ENCODE results near the gene EVC2. TPM values are rescaled to one million over a fixed set of nuclear protein-coding genes. Genes with fewer than 3 reads are reported as not detected.

EVC2 gene
- total and polyA plus RNA-seq, 10 of the 15 experiments (the other 5 are each of a cell fraction or from before 2014, with no cell fraction given), result 0.34 to 10.4 (median 5.6) TPM

DNA sequence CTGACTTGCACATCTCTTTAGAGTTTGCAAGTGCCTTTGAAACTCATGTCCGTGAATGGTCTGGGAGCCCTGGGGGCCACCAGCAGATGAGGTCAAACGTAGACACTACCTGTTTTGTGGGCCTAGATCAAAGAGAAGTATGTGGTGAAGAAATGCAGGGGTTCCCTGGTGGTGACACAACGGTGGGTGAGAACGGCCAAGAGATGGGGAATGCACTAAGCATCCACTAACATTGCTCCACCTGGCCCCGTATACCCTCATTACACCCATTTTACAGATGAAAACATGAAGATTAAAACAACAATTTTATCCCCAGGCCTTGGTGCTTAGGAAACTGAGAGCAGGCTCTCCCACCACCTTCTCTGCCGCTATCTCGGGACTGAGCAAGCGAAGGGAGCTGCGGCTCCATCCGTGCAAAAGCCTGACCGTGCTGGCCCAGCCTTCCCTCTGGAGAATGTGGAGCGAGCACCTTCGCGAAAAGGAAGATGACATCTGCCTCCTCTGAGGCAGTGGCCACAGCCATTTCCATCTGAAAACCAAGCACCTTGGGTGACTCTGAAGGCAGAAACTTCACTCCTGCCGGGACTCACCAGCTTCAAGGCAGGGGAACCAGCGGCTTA, 91.9 kb downstream of the EVC2 start:
- ChIA-PET POLR2A (no interaction called here), RAD21 (ENCODE audit: unreplicated experiment) (no interaction called here), CTCF (no interaction called here), SMC1A (ENCODE audit: uncharacterized antibody, unreplicated experiment) (no interaction called here)
- 51% methylated on average over 16 of the region's 16 CpGs for WGBS (ENCODE audit: insufficient coverage, insufficient replicate concordance, low lambda C conversion rate, missing lambda C conversion rate)
- no peak for ATAC-seq
- H3K9ac ChIP-seq (ENCODE audit: control insufficient read depth, insufficient read depth, low read length), result no peak overlapping the region
- intact Hi-C loops (cut with micrococcal nuclease; ENCODE audit: unreplicated experiment), result no loop called here
- no peak overlapping the region for H2AFZ ChIP-seq (ENCODE audit: control insufficient read depth, low read depth, low read length)
- in situ Hi-C loops (cut with MboI), result no loop called here
- no peak overlapping the region for H3K27ac ChIP-seq (ENCODE audit: control insufficient read depth, insufficient read depth)
- H3K79me2 ChIP-seq (ENCODE audit: control insufficient read depth, insufficient read depth, low read length), result no peaks in the 10 kb centered on the region
- no peaks in the 10 kb centered on the region for H3K9me3 ChIP-seq (replicated peaks; ENCODE audit: control insufficient read depth, insufficient read depth, low read length)
- H3K4me2 ChIP-seq (ENCODE audit: control insufficient read depth, insufficient read depth), result no peak overlapping the region
- no peaks in the 10 kb centered on the region for H3K27me3 ChIP-seq (replicated peaks in 1 of 2; ENCODE audit: control insufficient read depth in 2 of 2, insufficient read depth in 2 of 2, low read length in 1 of 2)
- no peaks in the 10 kb centered on the region for H4K20me1 ChIP-seq (ENCODE audit: control insufficient read depth, insufficient read depth)
- no peak overlapping the region for H3K4me3 ChIP-seq
- no peak for FAIRE-seq
- no TSS peak for BruUV-seq (replicated peaks)
- no peak for DNase-seq (ENCODE audit: low read depth, low spot score)
- H3K36me3 ChIP-seq (ENCODE audit: control insufficient read depth in 2 of 2, insufficient read depth in 2 of 2, low read length in 1 of 2), result no peaks in the 10 kb centered on the region; a peak in 1 of 4 replicates
- no peaks in the 10 kb centered on the region for H3K4me1 ChIP-seq (ENCODE audit: control insufficient read depth, insufficient read depth, low read length)
- no peak for TF ChIP-seq MXI1 (IDR thresholded peaks at IDR 0.05; ENCODE audit: low read depth, low read length)
- TF ChIP-seq NR2F1 (conservative IDR thresholded peaks at IDR 0.05), result no peak
- no peak for TF ChIP-seq ZNF384 (IDR thresholded peaks at IDR 0.05; ENCODE audit: borderline replicate concordance, low read depth, low read length)
- no peak for TF ChIP-seq NRF1 (conservative IDR thresholded peaks at IDR 0.05; ENCODE audit: low read depth, low read length)
- TF ChIP-seq, protein P1, sequence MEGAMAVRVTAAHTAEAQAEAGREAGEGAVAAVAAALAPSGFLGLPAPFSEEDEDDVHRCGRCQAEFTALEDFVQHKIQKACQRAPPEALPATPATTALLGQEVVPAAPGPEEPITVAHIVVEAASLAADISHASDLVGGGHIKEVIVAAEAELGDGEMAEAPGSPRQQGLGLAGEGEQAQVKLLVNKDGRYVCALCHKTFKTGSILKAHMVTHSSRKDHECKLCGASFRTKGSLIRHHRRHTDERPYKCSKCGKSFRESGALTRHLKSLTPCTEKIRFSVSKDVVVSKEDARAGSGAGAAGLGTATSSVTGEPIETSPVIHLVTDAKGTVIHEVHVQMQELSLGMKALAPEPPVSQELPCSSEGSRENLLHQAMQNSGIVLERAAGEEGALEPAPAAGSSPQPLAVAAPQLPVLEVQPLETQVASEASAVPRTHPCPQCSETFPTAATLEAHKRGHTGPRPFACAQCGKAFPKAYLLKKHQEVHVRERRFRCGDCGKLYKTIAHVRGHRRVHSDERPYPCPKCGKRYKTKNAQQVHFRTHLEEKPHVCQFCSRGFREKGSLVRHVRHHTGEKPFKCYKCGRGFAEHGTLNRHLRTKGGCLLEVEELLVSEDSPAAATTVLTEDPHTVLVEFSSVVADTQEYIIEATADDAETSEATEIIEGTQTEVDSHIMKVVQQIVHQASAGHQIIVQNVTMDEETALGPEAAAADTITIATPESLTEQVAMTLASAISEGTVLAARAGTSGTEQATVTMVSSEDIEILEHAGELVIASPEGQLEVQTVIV (IDR thresholded peaks at IDR 0.05; ENCODE audit: borderline replicate concordance, partially characterized antibody), result no peak
- TF ChIP-seq, protein P2, sequence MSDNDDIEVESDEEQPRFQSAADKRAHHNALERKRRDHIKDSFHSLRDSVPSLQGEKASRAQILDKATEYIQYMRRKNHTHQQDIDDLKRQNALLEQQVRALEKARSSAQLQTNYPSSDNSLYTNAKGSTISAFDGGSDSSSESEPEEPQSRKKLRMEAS (IDR thresholded peaks at IDR 0.05; ENCODE audit: low read depth, low read length), result no peak
- no peak for TF ChIP-seq ESRRA (IDR thresholded peaks at IDR 0.05; ENCODE audit: low read length)
- TF ChIP-seq POLR2AphosphoS2 (IDR thresholded peaks at IDR 0.05; ENCODE audit: low read depth, low read length), result no peak
- no peak for TF ChIP-seq JUND (IDR thresholded peaks at IDR 0.05; ENCODE audit: low read depth, low read length)
- no peak for TF ChIP-seq BMI1 (IDR thresholded peaks at IDR 0.05; ENCODE audit: borderline replicate concordance)
- TF ChIP-seq, protein P3, sequence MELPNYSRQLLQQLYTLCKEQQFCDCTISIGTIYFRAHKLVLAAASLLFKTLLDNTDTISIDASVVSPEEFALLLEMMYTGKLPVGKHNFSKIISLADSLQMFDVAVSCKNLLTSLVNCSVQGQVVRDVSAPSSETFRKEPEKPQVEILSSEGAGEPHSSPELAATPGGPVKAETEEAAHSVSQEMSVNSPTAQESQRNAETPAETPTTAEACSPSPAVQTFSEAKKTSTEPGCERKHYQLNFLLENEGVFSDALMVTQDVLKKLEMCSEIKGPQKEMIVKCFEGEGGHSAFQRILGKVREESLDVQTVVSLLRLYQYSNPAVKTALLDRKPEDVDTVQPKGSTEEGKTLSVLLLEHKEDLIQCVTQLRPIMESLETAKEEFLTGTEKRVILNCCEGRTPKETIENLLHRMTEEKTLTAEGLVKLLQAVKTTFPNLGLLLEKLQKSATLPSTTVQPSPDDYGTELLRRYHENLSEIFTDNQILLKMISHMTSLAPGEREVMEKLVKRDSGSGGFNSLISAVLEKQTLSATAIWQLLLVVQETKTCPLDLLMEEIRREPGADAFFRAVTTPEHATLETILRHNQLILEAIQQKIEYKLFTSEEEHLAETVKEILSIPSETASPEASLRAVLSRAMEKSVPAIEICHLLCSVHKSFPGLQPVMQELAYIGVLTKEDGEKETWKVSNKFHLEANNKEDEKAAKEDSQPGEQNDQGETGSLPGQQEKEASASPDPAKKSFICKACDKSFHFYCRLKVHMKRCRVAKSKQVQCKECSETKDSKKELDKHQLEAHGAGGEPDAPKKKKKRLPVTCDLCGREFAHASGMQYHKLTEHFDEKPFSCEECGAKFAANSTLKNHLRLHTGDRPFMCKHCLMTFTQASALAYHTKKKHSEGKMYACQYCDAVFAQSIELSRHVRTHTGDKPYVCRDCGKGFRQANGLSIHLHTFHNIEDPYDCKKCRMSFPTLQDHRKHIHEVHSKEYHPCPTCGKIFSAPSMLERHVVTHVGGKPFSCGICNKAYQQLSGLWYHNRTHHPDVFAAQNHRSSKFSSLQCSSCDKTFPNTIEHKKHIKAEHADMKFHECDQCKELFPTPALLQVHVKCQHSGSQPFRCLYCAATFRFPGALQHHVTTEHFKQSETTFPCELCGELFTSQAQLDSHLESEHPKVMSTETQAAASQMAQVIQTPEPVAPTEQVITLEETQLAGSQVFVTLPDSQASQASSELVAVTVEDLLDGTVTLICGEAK (IDR thresholded peaks at IDR 0.05; ENCODE audit: borderline replicate concordance), result no peak
- TF ChIP-seq ZBED1 (IDR thresholded peaks at IDR 0.05; ENCODE audit: borderline replicate concordance), result no peak
- TF ChIP-seq POU2F2 (IDR thresholded peaks at IDR 0.05; ENCODE audit: borderline replicate concordance, low read depth, low read length), result no peak
- no peak for TF ChIP-seq MEF2A (IDR thresholded peaks at IDR 0.05; ENCODE audit: insufficient read depth, low read depth, low read length)
- TF ChIP-seq ASH2L (IDR thresholded peaks at IDR 0.05; ENCODE audit: borderline replicate concordance, low read depth), result no peak
- TF ChIP-seq, protein P4, sequence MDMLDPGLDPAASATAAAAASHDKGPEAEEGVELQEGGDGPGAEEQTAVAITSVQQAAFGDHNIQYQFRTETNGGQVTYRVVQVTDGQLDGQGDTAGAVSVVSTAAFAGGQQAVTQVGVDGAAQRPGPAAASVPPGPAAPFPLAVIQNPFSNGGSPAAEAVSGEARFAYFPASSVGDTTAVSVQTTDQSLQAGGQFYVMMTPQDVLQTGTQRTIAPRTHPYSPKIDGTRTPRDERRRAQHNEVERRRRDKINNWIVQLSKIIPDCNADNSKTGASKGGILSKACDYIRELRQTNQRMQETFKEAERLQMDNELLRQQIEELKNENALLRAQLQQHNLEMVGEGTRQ (IDR thresholded peaks at IDR 0.05; ENCODE audit: borderline replicate concordance, low read depth, low read length), result no peak

Data from GM12878 (cell line).